AG09309 (cell line): ENCODE measurements around the gene ZNF212.
A peak's percentile ranks its signal among the peaks of the same experiment; 100 is the strongest.
"Not testable (repeated sequence)": the region's sequence is repeated elsewhere in the genome, so short reads cannot be mapped to it uniquely, and the experiment has no call there.

Experiments
- DNase-seq: peaks from one replicate; pipeline ENCODE4 v3.0.0-alpha.2; 2010; ENCODE audit warnings: low read depth
- H3K4me3 ChIP-seq: 2 replicates; pipeline ENCODE4 v1.5.1; 2011; ENCODE audit warnings: mild to moderate bottlenecking, low read depth, low read length, moderate library complexity; ENCODE audit not compliant: control insufficient read depth
- TF ChIP-seq, protein P1 (sequence below): IDR thresholded peaks from 2 replicates; pipeline ENCODE4 v1.5.1; 2011; ENCODE audit warnings: mild to moderate bottlenecking, low read depth, low read length, inconsistent platforms; ENCODE audit not compliant: insufficient read depth, control insufficient read depth; ENCODE audit errors: missing control alignments

ZNF212 gene

DNA sequence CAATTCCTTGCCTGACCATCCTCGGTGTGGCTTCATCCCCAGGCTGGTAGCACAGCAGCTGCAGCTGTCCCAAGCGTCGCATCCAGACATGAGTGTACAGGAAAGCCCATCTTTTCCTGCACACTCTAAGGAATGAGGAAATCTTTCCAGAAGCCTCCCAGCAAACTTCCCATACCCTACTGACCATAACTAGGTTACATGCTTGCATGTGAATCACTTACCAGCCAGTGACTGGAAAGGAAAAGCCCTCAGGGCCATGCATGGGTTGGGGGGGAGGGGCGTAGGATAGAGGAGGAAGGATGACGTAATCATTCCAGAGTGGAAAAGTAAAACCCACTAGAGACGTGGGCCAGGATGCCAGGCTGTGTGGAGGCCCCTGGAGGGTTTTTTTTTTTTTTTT lies 18.9 kb upstream of the ZNF212 start:
- TF ChIP-seq, protein P1, sequence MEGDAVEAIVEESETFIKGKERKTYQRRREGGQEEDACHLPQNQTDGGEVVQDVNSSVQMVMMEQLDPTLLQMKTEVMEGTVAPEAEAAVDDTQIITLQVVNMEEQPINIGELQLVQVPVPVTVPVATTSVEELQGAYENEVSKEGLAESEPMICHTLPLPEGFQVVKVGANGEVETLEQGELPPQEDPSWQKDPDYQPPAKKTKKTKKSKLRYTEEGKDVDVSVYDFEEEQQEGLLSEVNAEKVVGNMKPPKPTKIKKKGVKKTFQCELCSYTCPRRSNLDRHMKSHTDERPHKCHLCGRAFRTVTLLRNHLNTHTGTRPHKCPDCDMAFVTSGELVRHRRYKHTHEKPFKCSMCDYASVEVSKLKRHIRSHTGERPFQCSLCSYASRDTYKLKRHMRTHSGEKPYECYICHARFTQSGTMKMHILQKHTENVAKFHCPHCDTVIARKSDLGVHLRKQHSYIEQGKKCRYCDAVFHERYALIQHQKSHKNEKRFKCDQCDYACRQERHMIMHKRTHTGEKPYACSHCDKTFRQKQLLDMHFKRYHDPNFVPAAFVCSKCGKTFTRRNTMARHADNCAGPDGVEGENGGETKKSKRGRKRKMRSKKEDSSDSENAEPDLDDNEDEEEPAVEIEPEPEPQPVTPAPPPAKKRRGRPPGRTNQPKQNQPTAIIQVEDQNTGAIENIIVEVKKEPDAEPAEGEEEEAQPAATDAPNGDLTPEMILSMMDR, result no peak
- no peak overlapping the region for H3K4me3 ChIP-seq
- peak; percentile 69 for DNase-seq

DNA sequence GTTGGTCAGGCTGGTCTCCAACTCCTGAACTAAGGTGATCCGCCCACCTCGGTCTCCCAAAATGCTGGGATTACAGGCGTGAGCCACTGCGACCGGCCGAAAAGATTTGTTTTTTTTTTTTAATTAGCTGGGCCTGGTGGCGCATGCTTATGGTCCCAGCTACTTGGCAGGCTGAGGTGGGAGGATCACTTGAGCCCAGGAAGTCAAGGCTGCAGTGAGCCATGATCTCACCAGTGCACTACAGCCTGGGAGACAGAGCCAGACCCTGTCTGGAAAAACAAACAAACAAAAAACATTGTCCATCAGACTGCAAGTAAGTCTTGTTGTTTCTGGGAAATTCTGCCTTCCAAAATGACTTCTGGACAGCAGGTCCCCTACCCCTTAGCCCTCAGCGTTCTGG lies 16.3 kb upstream of the ZNF212 start:
- no peak for DNase-seq
- TF ChIP-seq, protein P1, result no peak
- no peak overlapping the region for H3K4me3 ChIP-seq

DNA sequence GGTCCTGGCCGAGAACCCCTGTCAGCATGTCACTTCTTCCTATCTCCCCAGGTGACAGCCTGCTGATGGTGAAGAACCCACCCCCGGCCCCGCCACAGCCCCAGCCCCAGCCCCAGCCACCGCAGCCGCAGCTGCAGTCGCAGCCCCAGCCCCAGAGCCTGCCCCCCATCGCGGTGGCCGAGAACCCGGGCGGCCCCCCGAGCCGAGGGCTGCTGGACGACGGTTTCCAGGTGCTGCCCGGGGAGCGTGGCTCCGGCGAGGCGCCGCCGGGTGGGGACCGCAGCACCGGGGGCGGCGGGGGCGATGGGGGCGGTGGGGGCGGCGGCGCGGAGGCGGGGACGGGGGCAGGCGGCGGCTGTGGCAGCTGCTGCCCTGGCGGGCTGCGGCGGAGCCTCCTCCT lies 15.7 kb upstream of the ZNF212 start:
- TF ChIP-seq, protein P1, result no peak
- DNase-seq, result no peak
- no peak overlapping the region for H3K4me3 ChIP-seq

DNA sequence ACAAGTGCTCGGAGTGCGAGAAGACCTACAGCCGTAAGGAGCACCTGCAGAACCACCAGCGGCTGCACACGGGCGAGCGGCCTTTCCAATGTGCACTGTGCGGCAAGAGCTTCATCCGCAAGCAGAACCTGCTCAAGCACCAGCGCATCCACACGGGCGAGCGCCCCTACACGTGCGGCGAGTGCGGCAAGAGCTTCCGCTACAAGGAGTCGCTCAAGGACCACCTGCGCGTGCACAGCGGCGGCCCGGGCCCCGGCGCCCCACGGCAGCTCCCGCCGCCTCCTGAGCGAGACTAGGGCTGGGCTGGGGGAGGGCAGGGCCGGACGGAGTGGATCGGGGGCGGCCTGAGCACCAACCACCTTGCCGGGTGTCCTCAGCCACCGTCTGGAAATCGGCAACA lies 15.1 kb upstream of the ZNF212 start:
- TF ChIP-seq, protein P1, result no peak
- H3K4me3 ChIP-seq, result no peak overlapping the region
- DNase-seq, result no peak

DNA sequence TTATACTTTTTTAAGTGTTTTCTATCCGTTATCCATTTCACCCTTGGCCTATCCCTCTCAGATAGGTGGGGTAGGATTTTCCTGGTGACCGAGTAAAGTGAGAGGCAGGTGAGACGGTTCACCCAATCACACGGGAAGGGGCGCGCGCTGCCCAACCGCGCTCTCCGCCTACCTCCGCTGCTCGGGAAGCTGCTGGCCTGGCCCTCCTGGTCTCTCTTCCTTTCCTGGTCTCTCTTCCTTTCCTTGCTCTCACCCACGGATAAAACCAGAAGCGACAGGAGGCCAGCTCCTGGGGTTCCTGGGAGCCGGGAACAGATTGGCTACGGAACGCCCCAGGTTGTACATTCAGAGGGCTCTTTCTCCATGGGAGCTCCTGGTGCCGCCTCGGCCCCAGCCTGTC lies 14.3 kb upstream of the ZNF212 start:
- H3K4me3 ChIP-seq, result no peak overlapping the region
- no peak for DNase-seq
- TF ChIP-seq, protein P1, result no peak

DNA sequence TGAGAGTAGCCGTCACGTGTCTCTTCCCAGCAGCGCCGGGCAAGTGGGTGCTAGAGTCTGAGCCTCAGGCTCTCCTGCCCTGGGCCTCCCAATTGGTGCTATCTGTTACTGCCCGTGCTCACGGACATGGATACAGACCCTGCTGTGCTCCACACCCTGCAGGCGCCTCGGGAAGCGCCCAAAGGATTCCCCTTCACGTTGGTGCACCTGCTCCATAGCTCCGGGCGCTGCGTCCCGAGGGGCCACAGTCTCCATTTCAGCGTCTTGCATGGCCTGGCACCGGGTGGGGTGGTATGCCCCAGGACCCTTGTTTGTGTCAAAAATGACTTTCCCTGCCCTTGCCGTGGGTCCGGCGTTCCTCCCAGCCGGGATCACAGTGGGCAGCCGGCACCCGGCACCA lies 13.8 kb upstream of the ZNF212 start:
- DNase-seq, result no peak
- TF ChIP-seq, protein P1, result no peak
- no peak overlapping the region for H3K4me3 ChIP-seq

DNA sequence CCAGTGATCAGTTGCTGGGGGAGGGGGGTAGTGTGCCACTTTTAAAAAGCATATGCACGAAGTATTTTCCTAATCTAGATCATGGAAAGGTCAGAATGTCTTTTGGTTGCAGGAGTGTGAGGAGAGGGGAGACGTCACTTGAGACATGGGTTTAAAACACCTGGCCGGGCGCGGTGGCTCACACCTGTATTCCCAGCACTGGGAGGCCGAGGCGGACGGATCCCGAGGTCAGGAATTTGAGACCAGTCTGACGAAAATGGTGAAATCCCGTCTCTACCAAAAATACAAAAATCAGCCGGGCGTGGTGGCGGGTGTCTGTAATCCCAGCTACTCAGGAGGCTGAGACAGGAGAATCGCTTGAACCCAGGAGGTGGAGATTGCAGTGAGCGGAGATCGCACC lies 13.1 kb upstream of the ZNF212 start:
- not testable (repeated sequence) for DNase-seq, H3K4me3 ChIP-seq
